ENCODE data around the gene ARHGEF28. TPM values are rescaled to one million over a fixed set of nuclear protein-coding genes. Genes with fewer than 3 reads are reported as not detected.

ARHGEF28 gene
- total RNA-seq, 3 donors from 2014 or later = 0.05 to 0.23 (median 0.14) TPM

- Mint-ChIP-seq H3K4me3 (no peak overlapping the region), H3K4me1 (ENCODE audit: low read depth) (no peaks in the 10 kb centered on the region), H3K9me3 (peaks cover 6% of the 10 kb centered on the region)
Observed at GRCh38 chr5:73709536-73710129, 83.6 kb downstream of the ARHGEF28 start.

DNA sequence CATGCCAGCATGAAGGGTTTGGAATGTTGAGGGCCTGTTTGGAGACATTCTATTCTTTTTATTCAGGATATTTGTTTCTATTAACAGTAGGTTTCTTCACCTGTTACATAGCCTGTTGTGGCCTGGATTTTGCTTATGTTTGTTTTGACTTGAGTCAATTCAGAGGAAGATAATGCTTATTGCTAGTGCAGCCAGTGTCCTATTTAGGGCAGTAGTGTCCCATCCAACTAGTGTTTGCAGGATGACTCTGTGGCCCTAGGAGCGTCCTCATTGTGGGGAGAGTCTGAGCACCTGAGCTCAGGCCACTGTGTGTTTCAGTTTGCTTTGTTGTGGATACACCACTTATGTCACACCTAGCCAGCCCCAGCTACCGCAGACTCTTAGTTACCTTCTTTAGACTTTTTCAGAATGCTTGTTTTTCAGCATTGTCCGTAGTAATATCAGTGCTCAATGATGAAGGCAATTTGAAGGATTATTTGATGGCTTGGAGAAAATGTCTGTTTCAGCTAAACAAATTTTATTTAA lies 90.3 kb downstream of the ARHGEF28 start:
- Mint-ChIP-seq H3K27me3 (ENCODE audit: low read depth) (peaks cover 19% of the 10 kb centered on the region), H3K9me3 (no peaks in the 10 kb centered on the region), H3K4me1 (ENCODE audit: low read depth) (no peaks in the 10 kb centered on the region), H3K4me3 (no peak overlapping the region), H3K36me3 (ENCODE audit: insufficient read depth) (no peaks in the 10 kb centered on the region)
- no peak for DNase-seq
- no peak for ATAC-seq

More at GRCh38 chr5:73709536-73710129, 83.6 kb downstream of the ARHGEF28 start:
- H3K27me3 Mint-ChIP-seq (ENCODE audit: low read depth) = peaks cover 13% of the 10 kb centered on the region
- no peaks in the 10 kb centered on the region for H3K36me3 Mint-ChIP-seq (ENCODE audit: insufficient read depth)
- DNase-seq = no peak
- ATAC-seq = no peak

GRCh38 chr5:73718762-73719161 lies 92.8 kb downstream of the ARHGEF28 start:
- peaks cover 17% of the 10 kb centered on the region for H3K27me3 Mint-ChIP-seq (ENCODE audit: low read depth)
- ATAC-seq (no peak), DNase-seq (no peak)
- H3K9me3 Mint-ChIP-seq = no peaks in the 10 kb centered on the region
- H3K36me3 Mint-ChIP-seq (ENCODE audit: insufficient read depth) = no peaks in the 10 kb centered on the region
- no peaks in the 10 kb centered on the region for H3K4me1 Mint-ChIP-seq (ENCODE audit: low read depth)
- H3K4me3 Mint-ChIP-seq = no peak overlapping the region

GRCh38 chr5:73719632-73720031 lies 93.6 kb downstream of the ARHGEF28 start:
- peaks cover 16% of the 10 kb centered on the region for H3K27me3 Mint-ChIP-seq (ENCODE audit: low read depth)
- no peaks in the 10 kb centered on the region for H3K9me3 Mint-ChIP-seq
- H3K4me3 Mint-ChIP-seq = no peak overlapping the region
- ATAC-seq = no peak
- H3K36me3 Mint-ChIP-seq (ENCODE audit: insufficient read depth) = no peaks in the 10 kb centered on the region
- DNase-seq = no peak
- no peaks in the 10 kb centered on the region for H3K4me1 Mint-ChIP-seq (ENCODE audit: low read depth)

DNA sequence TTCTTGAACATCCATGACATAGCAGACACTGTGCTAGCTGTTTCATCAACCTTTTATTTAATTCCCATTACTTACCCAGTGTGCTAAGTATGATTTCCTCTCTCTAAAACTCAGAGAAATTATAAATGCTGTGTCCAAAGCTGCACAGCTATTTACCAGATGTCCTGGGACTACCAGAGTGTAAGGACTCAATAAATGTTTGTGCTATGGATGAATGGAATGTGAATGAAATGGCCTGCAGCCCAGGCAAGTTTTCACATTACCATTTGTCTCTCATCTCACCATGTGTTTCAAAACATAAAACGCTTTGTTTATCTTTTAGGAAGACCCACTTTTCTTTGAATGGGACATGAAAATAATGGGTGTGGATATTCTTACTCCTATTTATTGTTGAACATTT lies 96.2 kb downstream of the ARHGEF28 start:
- no peaks in the 10 kb centered on the region for H3K4me1 Mint-ChIP-seq (ENCODE audit: low read depth)
- no peak for ATAC-seq
- H3K9me3 Mint-ChIP-seq = no peaks in the 10 kb centered on the region
- H3K27me3 Mint-ChIP-seq (ENCODE audit: low read depth) = peaks cover 13% of the 10 kb centered on the region
- DNase-seq = no peak
- H3K36me3 Mint-ChIP-seq (ENCODE audit: insufficient read depth) = no peaks in the 10 kb centered on the region
- H3K4me3 Mint-ChIP-seq = no peak overlapping the region

DNA sequence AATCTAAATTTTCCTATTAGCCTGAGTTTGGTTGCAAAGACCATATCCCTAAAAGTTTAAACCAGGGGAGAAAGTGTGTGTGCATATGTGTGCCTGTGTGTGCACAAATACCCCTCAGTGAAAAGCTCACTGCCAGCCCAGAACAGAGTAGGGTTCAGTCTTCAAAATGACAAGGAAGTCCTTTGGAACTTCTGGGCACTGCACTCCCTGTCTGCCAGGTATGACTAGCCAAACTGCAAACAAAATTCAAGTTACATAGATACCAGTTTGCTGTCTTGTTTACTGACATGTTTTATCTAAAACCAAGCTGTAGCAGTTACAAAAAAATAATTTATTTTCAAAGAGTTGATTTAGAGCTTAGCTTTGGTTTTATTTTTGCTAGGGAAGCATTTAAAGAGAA lies 100.1 kb downstream of the ARHGEF28 start:
- H3K4me1 Mint-ChIP-seq (ENCODE audit: low read depth) = no peaks in the 10 kb centered on the region
- H3K27me3 Mint-ChIP-seq (ENCODE audit: low read depth) = peaks cover 4% of the 10 kb centered on the region
- no peaks in the 10 kb centered on the region for H3K9me3 Mint-ChIP-seq
- no peak overlapping the region for H3K4me3 Mint-ChIP-seq
- DNase-seq = no peak
- no peak for ATAC-seq
- H3K36me3 Mint-ChIP-seq (ENCODE audit: insufficient read depth) = no peaks in the 10 kb centered on the region

- peaks cover 4% of the 10 kb centered on the region for H3K27me3 Mint-ChIP-seq (ENCODE audit: low read depth)
Observed at GRCh38 chr5:73726606-73727231, 100.7 kb downstream of the ARHGEF28 start.

DNA sequence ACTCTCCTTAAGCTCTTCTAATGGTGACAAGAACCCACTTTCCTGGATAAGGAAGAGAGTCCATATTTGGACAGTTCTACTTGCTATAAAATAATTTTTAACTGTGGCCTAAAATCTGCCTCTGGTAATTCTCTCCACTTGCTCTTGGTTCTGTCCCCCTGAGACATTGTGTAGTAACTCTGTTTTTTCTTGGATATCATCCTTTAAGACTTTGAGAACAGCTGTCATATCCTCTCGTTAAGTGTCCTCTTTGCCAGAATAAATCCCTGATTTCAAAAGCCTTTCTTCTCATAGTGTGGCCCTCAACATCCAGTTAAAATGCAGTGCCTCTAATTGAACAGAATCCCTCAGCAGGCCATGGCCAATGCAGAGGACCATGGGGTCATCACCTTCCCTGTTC lies 101.5 kb downstream of the ARHGEF28 start:
- no peak for ATAC-seq
- H3K4me3 Mint-ChIP-seq = no peak overlapping the region

More at GRCh38 chr5:73726606-73727231, 100.7 kb downstream of the ARHGEF28 start:
- no peak for ATAC-seq
- Mint-ChIP-seq H3K36me3 (ENCODE audit: insufficient read depth) (no peaks in the 10 kb centered on the region), H3K9me3 (no peaks in the 10 kb centered on the region), H3K4me1 (ENCODE audit: low read depth) (no peaks in the 10 kb centered on the region), H3K4me3 (no peak overlapping the region)
- DNase-seq = no peak

DNA sequence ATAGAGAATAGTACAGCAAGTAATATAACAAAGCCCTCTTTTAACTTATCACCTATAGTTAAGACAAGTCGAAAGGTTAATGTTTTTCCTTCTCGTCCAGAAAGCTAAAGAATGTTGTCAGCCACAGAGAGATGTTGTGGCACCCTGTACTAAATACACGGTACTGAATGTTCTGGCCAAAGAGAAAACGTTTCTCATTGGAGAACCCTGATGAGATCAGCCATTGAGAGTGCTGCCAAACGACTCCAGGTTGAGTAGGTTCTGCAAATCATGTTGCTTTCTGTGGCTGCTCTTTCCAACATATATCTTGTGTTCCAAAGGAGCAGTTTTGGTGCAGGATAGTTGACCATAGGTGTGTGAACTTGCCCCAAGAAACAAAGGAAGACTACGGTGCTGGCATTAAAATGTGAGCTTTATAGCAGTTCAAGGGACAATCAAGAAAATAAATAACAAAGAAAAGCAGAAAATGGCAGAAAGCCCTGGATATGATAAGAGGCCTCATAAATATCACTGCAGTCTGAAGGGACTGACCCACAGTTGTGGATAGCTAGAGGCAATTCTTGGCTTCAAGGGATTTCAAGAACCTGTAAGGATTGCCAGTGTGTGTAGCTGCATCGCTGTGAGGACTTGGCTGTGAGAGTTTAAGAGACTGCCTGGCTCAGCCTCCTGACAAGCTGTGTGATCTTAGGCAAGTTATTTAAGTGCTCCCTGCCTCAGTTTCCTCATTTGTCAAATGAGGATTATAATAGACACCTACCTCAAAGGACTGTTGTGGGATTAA lies 102.7 kb downstream of the ARHGEF28 start:
- no peak for DNase-seq
- H3K4me3 Mint-ChIP-seq = no peak overlapping the region
- H3K4me1 Mint-ChIP-seq (ENCODE audit: low read depth) = no peaks in the 10 kb centered on the region
- peaks cover 4% of the 10 kb centered on the region for H3K27me3 Mint-ChIP-seq (ENCODE audit: low read depth)
- H3K9me3 Mint-ChIP-seq = no peaks in the 10 kb centered on the region
- no peak for ATAC-seq
- H3K36me3 Mint-ChIP-seq (ENCODE audit: insufficient read depth) = no peaks in the 10 kb centered on the region

More for the DNA sequence above, 101.5 kb downstream of the ARHGEF28 start:
- no peak for DNase-seq
- H3K4me1 Mint-ChIP-seq (ENCODE audit: low read depth) = no peaks in the 10 kb centered on the region
- peaks cover 4% of the 10 kb centered on the region for H3K27me3 Mint-ChIP-seq (ENCODE audit: low read depth)
- H3K36me3 Mint-ChIP-seq (ENCODE audit: insufficient read depth) = no peaks in the 10 kb centered on the region
- H3K9me3 Mint-ChIP-seq = no peaks in the 10 kb centered on the region

DNA sequence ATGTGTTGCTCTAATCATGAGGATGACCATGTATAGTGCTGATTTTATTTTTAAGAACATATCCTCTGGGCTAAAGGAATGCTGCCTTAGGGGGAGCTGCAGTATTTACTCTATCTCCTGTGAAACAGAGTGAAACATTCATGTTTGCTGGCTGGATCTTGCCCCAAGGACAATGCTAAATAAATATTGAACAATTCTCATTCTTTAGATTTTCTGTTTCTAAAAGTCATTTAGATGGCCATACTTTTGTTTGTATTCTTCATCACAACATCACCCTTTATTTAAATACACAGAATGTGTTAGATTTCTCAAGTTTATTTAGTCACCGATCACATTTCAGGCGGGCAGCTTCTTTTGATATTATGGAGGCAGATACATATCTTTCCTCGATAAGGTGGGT lies 103.3 kb downstream of the ARHGEF28 start:
- DNase-seq (no peak), ATAC-seq (no peak)
- H3K4me1 Mint-ChIP-seq (ENCODE audit: low read depth) = no peaks in the 10 kb centered on the region
- H3K27me3 Mint-ChIP-seq (ENCODE audit: low read depth) = peaks cover 4% of the 10 kb centered on the region
- H3K9me3 Mint-ChIP-seq = no peaks in the 10 kb centered on the region
- H3K36me3 Mint-ChIP-seq (ENCODE audit: insufficient read depth) = no peaks in the 10 kb centered on the region
- no peak overlapping the region for H3K4me3 Mint-ChIP-seq

DNA sequence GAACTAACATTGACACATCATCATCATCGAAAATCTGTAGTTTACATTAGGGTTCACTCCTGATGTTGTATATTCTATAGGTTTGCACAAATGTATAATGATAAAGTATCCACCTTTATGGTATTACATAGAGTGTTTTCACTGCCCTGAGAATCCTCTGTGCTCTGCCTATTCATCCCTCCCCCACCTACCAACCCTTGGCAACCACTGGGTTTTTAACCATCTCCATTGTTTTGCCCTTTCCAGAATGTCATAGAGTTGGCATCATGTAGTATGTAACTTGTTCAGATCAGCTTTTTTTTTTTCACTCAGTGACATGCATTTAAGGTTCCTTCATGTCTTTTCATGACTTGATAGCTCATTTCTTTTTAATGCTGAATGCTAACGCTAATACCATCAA lies 106.0 kb downstream of the ARHGEF28 start:
- Mint-ChIP-seq H3K27me3 (ENCODE audit: low read depth) (no peaks in the 10 kb centered on the region), H3K36me3 (ENCODE audit: insufficient read depth) (no peaks in the 10 kb centered on the region), H3K9me3 (no peaks in the 10 kb centered on the region), H3K4me1 (ENCODE audit: low read depth) (no peaks in the 10 kb centered on the region), H3K4me3 (no peak overlapping the region)
- no peak for DNase-seq
- no peak for ATAC-seq

DNA sequence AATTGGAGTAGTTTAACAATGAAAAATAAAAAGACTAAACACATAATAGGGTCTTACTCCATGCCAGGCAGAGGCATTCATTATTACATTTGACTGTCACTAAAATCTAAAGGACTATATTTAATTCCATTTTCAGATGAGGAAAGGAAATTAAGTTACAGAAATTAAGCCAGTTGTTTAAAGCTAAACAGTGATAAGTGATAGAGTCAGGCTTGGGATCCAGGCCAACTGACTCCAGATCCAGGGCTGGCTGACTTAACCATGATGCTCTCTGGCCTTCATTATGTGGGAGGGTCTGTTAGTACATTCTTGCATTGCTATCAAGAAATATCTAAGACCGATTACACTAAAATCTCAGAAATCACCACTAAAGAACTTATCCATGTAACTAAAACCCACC lies 107.2 kb downstream of the ARHGEF28 start:
- Mint-ChIP-seq H3K4me3 (no peak overlapping the region), H3K4me1 (ENCODE audit: low read depth) (no peaks in the 10 kb centered on the region), H3K9me3 (no peaks in the 10 kb centered on the region), H3K36me3 (ENCODE audit: insufficient read depth) (no peaks in the 10 kb centered on the region), H3K27me3 (ENCODE audit: low read depth) (peaks cover 4% of the 10 kb centered on the region)
- DNase-seq (no peak), ATAC-seq (no peak)

DNA sequence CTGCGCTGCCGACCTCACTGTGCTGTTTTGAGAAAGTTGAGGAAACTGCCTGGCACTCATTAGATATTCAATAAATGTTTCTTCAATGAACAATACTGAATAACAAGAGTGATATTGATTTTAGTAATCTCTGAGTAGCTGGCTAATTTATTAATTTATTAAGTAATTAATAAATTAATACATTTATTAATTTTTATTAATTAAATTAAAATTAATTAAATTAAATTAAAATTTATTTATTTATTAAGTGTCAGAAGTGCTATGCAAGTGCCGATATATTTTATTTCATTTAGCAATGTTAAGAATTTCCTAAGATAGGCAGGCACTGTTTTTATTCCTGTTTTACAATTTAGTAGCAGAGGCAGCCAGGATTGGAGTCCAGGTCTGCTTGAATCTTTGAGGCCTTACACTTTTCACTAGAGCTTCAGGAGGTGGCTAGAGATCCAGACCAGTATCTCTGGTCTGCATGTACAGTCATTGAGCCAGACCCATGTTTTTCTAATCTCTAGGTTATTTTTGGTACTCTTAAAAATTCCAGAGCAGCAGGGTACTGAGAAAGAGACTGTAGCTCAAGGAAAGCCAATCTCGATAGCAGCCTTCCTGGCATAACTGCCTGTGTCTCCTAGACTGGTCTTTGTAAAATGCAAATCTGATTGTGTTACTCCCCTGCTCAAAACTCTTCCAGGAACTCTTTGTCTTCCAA lies 109.2 kb downstream of the ARHGEF28 start:
- no peak for ATAC-seq
- Mint-ChIP-seq H3K9me3 (no peaks in the 10 kb centered on the region), H3K36me3 (ENCODE audit: insufficient read depth) (no peaks in the 10 kb centered on the region), H3K4me3 (no peak overlapping the region), H3K27me3 (ENCODE audit: low read depth) (peaks cover 5% of the 10 kb centered on the region), H3K4me1 (ENCODE audit: low read depth) (no peaks in the 10 kb centered on the region)
- DNase-seq = no peak

- H3K4me3 Mint-ChIP-seq = no peak overlapping the region
- peaks cover 11% of the 10 kb centered on the region for H3K27me3 Mint-ChIP-seq (ENCODE audit: low read depth)
- H3K36me3 Mint-ChIP-seq (ENCODE audit: insufficient read depth) = no peaks in the 10 kb centered on the region
- H3K9me3 Mint-ChIP-seq = no peaks in the 10 kb centered on the region
- ATAC-seq (no peak), DNase-seq (no peak)
- H3K4me1 Mint-ChIP-seq (ENCODE audit: low read depth) = no peaks in the 10 kb centered on the region
Observed at GRCh38 chr5:73739650-73740049, 113.7 kb downstream of the ARHGEF28 start.

Data from activated T-cell treated with anti-CD3 and anti-CD28 coated beads, Interleukin-2, amount 50 U/mL, for 4 hours (primary cell).